GM21367 (cell line): ENCODE results near the gene OR52E2.
"Not testable (repeated sequence)": the region's sequence is repeated elsewhere in the genome, so short reads cannot be mapped to it uniquely, and the experiment has no call there.

Experiments
- ATAC-seq: cut with Tn5 transposase; IDR thresholded peaks from one replicate; pipeline ENCODE4 v1.9.1; 2021; ENCODE audit not compliant: unreplicated experiment

The OR52E2 gene

DNA sequence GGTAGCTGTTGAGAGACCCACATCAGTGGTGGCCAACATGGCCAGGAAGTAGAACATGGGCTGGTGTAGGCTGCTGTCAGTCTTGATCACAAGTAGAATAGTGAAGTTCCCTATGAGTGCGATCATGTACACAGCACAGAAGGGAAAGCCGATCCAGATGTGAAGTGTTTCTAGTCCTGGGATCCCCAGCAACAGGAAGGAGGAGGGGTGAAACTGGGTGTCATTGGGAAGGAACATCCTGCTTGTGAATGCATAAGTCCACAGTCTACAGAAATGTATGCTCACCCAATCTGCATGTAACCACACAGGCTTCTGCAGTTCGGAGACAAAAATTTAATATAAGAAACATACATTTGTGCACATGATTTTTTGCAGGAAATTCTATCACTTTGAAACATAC lies at the start of gene OR52E2:
Gene OR52E2, minus strand, starts transcription at position 237 of the 400 bp plus-strand sequence. Its CDS starts 0 bp downstream, at position 237.
- no peak for ATAC-seq

DNA sequence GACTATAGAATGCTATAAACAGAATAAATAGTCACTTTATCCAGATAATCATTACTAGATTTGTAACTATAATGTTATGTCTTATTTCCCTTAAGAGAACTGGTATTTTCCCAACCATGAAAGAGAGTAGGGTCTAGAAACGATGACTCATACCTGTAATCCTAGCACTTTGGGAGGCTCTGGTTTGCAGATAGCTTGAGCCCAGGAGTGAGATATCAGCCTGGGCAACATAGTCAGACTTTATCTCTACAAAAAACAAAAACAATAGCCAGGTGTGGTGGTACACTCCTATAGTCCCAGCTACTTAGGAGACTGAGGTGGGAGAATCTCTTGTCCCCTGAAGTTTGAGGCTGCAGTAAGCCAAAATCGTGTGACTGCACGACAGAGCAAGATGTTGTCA lies 47.9 kb upstream of the OR52E2 start:
- no peak for ATAC-seq

- no peak for ATAC-seq
Observed at GRCh38 chr11:5103066-5103465, 43.6 kb upstream of the OR52E2 start.

- ATAC-seq = no peak
Observed at GRCh38 chr11:5102246-5102645, 42.8 kb upstream of the OR52E2 start.

DNA sequence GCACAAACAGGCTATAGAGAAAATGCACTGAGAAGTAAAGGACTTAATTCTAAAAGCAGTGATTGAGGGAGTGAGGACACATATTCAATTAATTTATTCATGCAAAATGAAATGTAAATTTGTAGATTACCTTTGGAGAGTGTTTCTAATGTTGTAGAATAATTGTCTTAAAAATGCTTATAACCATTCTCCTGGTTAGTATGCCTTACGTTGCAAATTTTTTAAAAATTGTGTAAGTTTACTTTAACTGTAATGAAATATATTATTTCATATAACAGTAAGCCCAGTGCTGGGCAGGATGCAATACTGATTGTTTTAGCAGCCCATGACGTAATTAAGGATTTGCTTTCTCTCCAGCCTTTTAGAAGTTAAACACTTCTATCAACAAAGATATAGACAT lies 36.6 kb upstream of the OR52E2 start:
- ATAC-seq = no peak

DNA sequence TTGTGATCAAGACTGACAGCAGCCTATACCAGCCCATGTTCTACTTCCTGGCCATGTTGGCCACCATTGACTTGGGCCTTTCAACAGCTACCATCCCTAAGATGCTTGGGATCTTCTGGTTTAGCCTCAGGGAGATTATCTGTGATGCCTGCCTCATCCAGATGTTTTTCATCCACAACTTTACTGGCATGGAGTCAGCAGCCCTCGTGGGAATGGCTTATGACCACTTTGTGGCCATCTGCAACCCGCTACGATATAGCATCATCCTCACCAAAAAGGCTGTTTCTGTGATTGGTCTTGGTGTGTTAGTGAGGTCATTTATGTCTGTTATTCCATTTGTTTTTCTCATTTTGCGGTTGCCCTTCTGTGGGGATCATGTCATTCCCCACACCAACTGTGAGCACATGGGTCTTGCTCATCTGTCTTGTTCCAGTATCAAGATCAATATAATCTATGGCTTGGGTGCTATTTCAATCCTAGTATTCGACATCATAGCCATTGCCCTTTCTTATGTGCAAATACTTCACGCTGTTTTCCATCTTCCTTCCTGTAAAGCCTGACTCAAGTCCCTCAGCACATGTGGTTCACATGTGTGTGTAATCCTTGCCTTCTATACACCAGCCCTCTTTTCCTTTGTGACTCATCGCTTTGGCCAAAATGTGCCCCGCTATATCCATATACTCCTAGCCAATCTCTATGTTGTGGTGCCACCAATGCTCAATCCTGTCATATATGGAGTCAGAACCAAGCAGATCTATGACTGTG lies 33.6 kb upstream of the OR52E2 start:
- no peak for ATAC-seq

- ATAC-seq = no peak
Observed at GRCh38 chr11:5090668-5091067, 31.2 kb upstream of the OR52E2 start.

- ATAC-seq = no peak
Observed at GRCh38 chr11:5088556-5088955, 29.1 kb upstream of the OR52E2 start.

- ATAC-seq = no peak
Observed at GRCh38 chr11:5083602-5084001, 24.2 kb upstream of the OR52E2 start.

DNA sequence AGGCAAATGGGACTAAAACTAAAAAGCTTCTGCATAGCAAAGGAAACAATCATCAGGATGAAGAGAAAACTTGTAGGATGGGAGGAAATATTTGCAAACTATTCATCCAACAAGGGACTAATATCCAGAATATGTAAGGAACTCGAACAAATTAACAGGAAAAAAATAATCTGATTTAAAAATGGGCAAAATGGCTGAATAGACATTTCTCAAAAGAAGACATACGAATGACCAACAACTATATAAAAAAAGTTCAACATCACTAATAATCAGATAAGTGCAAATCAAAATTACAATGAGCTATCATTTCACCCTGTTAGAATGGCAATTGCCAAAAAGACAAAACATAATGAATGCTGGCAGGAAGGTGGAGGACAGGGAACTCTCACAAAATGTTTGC lies 22.0 kb upstream of the OR52E2 start:
- no peak for ATAC-seq

GRCh38 chr11:5071799-5072198 lies 12.4 kb upstream of the OR52E2 start:
- ATAC-seq = no peak

DNA sequence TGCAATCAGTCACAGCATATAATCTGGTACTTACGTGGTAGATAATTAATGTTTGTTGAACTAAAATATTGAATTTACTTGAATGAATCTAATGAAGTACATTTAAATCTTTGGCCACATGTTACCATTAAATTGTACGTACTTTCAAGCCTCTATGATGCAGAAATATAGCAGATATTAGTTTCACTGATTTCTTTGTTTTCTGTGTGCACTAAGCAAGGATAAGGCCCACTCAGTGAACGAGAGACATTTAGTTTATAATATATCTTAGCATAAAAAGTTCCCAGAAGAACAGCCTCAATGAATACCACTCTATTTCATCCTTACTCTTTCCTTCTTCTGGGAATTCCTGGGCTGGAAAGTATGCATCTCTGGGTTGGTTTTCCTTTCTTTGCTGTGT lies 9.8 kb upstream of the OR52E2 start, which contains the start of gene OR52E1:
Gene OR52E1, plus strand, starts transcription at position 301 of the 400 bp plus-strand sequence.
- no peak for ATAC-seq

DNA sequence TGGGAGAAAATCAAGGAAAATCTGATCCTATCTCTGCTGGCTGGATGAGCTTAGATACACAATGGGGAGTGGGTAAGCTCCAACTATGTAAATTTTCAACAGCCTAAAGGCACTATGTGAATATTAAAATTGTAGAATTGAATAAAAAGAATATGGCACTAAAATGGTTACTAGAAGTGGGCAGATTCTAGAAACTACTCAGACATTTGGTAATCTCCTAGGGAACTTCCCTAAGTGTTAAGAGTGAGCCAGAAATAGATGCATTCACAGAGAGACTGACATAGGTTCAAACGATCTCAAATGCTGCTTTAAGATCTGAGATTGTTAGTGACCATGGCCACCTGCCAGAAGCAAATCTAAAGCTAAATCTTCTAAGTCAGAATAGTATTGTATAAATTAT lies 5.6 kb upstream of the OR52E2 start:
- no peak for ATAC-seq

GRCh38 chr11:5058679-5059078 lies 748 bp downstream of the OR52E2 start:
- not testable (repeated sequence) for ATAC-seq

DNA sequence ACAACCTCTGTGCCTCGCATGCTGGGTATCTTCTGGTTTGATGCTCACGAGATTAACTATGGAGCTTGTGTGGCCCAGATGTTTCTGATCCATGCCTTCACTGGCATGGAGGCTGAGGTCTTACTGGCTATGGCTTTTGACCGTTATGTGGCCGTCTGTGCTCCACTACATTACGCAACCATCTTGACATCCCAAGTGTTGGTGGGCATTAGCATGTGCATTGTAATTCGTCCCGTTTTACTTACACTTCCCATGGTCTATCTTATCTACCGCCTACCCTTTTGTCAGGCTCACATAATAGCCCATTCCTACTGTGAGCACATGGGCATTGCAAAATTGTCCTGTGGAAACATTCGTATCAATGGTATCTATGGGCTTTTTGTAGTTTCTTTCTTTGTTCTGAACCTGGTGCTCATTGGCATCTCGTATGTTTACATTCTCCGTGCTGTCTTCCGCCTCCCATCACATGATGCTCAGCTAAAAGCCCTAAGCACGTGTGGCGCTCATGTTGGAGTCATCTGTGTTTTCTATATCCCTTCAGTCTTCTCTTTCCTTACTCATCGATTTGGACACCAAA lies 12.6 kb downstream of the OR52E2 start:
- ATAC-seq = no peak

- no peak for ATAC-seq
Observed at GRCh38 chr11:5046226-5046625, 13.2 kb downstream of the OR52E2 start, which contains the start of gene OR52J3. Gene OR52J3 (plus strand): TSS chr11:5046526. CDS start chr11:5046526, 0 bp downstream.

- ATAC-seq = no peak
Observed at GRCh38 chr11:5043380-5043779, 16.0 kb downstream of the OR52E2 start.

DNA sequence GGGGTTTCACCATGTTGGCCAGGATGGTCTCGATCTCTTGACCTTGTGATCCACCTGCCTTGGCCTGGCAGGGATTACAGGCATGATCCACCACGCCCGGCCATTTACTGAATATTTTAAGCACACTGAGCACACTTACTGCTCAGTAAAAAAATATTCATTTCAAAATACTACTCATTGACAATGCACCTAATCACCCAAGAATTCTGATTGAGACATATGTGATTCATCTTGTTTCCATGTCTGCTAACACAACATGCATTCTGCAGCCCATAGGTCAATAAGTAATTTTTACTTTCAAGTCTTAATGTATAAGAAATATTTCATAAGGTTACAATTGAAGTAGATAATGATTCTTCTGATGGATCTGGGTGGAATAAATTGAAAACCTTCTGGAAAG lies 17.3 kb downstream of the OR52E2 start:
- no peak for ATAC-seq

DNA sequence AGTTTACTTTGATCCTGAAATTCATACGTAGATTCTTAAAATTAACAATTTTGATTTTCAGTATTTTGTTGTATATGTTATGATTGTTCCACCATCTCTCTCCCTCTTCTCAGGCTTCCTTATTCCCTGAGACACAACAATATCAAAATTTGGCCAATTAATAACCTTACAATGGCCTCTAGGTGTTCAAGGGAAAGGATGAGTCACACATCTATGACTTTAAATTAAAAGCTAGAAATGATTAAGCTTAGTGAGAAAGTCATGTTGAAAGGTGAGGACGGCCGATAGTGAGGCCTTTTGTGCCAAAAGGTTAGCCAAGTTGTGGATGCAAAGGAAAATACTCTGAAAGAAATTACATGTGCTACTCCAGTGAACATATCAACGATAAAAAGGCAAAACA lies 18.6 kb downstream of the OR52E2 start:
- no peak for ATAC-seq

DNA sequence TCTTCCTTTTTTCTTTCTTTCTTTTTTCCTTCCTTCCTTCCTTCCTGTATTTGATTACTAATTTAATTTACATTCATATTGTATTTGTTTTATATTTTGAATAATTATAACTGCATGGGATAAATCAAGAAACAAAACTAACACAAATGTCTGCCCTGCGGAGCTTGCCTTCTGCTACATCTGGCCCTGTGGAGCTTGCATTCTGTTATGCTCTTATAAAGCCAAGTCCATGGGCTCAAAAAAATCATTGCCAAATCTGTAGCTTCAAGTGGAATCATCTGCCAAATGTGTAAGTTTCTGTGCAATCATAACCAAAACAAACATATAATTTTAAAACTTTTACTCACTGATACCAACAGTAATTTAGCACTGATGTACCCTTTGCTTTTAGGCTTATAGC lies 21.1 kb downstream of the OR52E2 start:
- ATAC-seq = no peak

GRCh38 chr11:5037926-5038325 lies 21.5 kb downstream of the OR52E2 start:
- ATAC-seq = no peak

GRCh38 chr11:5036669-5037068 lies 22.8 kb downstream of the OR52E2 start:
- ATAC-seq = no peak

- no peak for ATAC-seq
Observed at GRCh38 chr11:5021996-5022395, 37.4 kb downstream of the OR52E2 start.
